ENCODE measurements around the gene CDC20.

DNA sequence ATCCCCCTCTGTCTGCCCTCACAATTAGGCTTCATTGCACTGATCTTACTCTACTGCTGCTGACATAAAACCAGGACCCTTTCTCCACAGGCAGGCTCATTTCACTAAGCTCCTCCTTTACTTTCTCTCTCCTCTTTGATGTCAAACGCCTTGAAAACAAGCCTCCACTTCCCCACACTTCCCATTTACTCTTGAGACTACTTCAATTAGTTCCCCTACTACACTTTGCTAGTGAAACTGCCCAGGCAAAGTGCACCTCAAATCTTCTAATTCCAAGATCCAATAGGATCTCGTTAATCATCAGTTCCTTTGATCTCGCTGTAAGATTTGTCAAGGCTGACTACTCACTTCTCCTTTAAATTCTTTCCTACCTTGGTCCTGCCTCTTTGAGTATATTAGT is 5.9 kb upstream of the CDC20 start:
- TF ChIP-seq, protein P1, sequence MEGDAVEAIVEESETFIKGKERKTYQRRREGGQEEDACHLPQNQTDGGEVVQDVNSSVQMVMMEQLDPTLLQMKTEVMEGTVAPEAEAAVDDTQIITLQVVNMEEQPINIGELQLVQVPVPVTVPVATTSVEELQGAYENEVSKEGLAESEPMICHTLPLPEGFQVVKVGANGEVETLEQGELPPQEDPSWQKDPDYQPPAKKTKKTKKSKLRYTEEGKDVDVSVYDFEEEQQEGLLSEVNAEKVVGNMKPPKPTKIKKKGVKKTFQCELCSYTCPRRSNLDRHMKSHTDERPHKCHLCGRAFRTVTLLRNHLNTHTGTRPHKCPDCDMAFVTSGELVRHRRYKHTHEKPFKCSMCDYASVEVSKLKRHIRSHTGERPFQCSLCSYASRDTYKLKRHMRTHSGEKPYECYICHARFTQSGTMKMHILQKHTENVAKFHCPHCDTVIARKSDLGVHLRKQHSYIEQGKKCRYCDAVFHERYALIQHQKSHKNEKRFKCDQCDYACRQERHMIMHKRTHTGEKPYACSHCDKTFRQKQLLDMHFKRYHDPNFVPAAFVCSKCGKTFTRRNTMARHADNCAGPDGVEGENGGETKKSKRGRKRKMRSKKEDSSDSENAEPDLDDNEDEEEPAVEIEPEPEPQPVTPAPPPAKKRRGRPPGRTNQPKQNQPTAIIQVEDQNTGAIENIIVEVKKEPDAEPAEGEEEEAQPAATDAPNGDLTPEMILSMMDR (IDR thresholded peaks at IDR 0.05) = no peak
- TF ChIP-seq POLR2AphosphoS5 (IDR thresholded peaks at IDR 0.05) (no peak), POLR2A (IDR thresholded peaks at IDR 0.05) (no peak), EP300 (IDR thresholded peaks at IDR 0.05) (no peak)

Data from upper lobe of left lung (tissue), 4 donors.